ENCODE results near the gene METAP1.
"Not testable (repeated sequence)": the region's sequence is repeated elsewhere in the genome, so short reads cannot be mapped to it uniquely, and the experiment has no call there.

The METAP1 gene

DNA sequence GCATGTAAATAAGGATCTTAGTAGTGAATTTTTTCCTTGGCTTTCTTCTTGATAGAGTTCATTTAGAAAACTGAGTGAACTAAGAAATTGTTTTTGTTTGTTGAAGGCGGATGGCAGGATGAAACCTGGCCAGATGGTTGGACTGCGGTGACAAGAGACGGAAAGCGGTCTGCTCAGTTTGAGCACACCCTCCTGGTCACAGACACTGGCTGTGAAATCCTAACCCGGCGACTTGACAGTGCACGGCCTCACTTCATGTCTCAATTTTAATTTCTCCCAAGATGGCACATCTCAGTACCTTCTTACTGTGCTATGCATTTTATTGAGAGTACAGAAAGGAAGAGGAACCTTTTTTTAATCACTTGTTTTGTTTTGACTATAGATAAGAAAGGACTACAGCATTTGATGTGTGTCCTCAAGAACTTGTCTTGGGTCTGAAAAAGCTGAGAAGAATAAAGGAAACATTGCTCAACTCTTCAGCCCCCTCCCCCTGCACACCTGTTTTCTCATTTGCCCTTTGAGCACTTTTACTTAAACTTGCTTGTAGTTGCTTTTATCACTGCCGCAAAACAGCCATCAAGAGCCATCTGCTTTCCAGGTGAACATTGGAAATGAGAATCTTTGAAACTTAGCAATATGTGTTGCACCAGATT is 65.7 kb downstream of the METAP1 start:
- no peak for FAIRE-seq

DNA sequence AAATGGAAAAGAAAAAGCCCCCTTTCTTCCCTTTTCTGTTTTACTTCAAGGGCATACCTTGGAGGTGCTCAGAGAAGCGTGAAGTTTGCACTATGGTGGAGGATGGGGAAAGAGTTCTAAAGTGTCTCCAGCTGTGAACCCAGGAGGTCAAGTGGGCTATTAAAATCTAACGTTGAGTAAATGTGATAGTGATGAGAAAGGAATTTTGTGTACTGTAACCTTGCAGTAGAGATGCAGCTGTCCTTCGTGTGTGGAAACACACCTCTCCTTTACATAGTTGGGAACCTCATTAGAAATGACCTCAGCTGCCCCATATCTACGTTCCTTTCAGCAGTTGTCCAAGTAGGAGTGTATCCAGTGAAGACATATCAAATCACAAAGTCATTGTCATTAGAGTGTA is 66.6 kb downstream of the METAP1 start:
- no peak for FAIRE-seq

DNA sequence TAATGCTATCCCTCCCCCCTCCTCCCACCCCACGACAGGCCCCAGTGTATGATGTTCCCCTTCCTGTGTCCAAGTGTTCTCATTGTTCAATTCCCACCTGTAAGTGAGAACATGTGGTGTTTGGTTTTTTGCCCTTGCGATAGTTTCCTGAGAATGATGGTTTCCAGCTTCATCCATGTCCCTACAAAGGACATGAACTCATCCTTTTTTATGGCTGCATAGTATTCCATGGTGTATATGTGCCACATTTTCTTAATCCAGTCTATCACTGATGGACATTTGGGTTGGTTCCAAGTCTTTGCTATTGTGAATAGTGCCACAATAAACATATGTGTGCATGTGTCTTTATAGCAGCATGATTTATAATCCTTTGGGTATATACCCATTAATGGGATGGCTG is 70.0 kb downstream of the METAP1 start:
- FAIRE-seq, result not testable (repeated sequence)

- no peak for FAIRE-seq
Measured at GRCh38 chr4:99067617-99068016, 72.1 kb downstream of the METAP1 start.

DNA sequence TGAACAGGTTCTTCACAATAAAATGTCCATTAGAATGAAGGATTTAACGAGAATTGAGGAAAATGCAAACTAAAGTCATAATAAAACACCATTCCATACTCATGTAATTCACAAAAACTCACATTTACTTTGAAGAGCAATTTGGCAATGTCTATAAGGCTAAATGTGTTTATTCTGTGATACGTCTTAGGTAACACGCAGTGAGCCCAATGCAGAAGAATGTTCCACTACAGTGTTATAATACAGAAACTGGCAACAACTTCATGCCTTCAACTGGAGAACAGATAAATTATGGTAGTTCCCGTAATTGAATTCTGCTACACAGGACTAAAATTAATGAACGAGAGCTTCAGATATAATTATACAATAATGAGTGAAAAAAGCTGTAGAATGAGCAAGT is 75.6 kb downstream of the METAP1 start:
- no peak for FAIRE-seq

- FAIRE-seq, result no peak
Measured at GRCh38 chr4:99074816-99075215, 79.3 kb downstream of the METAP1 start.

- no peak for FAIRE-seq
Measured at GRCh38 chr4:99076292-99076976, 80.9 kb downstream of the METAP1 start.

DNA sequence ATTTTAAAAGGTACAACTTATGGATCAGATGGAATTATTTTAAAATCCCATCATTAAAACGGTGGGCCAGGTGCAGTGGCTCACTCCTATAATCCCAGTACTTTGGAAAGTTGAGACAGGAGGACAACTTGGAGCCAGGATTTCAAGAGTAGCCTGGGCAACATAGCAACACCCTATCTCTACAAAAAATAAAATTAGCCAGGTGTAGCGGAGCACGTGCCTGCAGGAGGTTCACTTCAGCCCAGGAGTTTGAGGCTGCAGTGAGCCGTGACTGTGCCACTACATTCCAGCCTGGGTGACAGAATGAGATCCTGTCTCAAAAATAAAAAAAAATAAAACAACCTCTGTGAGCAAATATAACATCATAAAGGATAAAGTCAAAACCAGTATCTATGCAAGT is 81.7 kb downstream of the METAP1 start:
- no peak for FAIRE-seq

DNA sequence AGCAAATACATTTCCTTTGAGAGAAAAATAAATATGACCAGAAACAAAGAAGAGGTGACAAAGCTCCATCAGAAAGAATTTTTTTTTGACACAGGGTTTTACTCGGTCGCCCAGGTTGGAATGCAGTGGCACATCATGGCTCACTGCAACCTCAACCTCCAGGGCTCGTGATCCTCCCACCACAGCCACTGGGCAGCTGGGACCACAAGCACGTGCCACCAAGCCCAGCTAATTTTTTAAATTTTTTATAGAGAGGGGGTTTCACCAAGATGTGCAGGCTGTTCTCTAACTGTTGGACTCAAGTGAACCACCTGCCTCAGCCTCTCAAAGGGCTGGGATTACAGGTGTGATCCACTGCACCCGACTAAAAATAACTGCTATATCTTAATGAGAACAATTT is 82.8 kb downstream of the METAP1 start:
- FAIRE-seq, result no peak

DNA sequence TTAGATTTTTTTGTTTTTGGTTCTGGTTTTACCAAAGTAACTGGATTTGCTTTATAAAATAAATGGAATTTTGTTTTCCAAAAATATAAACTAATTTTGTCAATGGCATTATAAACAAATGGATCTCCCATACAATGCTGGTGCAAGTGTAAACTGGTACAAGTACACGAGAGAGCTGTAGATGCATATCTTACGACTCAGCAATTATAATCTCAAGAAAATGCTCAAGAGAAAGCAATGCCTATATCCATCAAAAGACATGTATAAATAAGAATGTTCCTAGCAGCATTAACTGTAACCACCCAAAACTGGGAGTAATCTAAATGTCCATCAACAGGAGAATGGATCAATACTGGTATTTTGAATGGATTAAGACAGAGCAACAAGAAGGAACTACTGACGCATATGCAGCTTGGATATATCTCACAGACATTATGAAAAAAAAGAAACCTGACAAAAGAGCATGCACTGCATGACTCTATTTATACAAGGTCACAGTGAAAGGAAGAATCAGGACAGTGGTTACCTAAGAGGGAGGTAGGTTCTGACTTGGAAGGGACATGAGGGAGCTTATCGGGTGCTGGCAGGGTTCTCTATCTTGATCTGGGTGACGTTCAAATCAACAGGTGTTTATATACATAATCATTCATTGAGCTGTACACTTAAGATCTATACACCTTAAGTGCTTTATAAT is 83.6 kb downstream of the METAP1 start:
- FAIRE-seq, result no peak

GRCh38 chr4:99079625-99080295 is 84.2 kb downstream of the METAP1 start:
- FAIRE-seq, result no peak

DNA sequence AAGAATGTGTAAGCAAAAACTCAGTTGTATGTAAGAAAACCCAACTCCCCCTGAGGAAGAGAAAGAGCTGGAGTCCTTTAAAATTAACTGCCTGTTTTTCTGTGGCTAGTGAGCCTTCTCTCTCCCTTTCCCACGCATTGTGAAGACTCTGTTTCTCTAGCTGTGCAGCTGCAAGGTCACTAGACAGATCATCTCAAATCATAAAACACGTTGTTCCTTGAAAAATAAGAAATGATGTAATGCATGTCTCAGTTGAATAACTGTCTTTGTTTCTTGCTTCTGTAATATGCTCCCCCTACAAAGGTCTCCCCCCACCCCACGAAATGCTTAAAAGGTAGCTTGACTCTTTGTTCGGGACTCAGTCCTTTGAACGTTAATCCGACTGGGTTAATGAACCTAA is 85.3 kb downstream of the METAP1 start:
- FAIRE-seq, result not testable (repeated sequence)

DNA sequence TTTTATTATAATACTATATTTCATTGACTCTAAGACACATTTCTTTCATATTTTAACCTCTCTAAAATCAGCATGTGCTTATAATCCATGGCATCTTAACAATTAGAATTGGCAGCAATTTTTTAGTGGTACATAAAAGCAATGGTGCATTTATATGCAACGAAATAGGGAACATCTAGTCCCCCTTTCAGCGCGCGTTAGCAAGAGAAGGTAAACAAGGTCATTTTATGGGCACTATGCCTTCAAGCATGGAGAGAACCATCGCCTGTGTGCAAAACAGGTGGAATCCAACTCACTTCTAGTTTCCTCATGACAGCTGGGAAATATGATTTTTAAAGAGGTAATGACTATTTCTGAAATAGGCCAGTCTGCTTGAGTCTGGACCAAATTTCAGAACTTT is 86.7 kb downstream of the METAP1 start:
- FAIRE-seq, result no peak

- FAIRE-seq, result no peak
Measured at GRCh38 chr4:99084595-99084994, 89.1 kb downstream of the METAP1 start.

- FAIRE-seq, result no peak
Measured at GRCh38 chr4:99088023-99088449, 92.5 kb downstream of the METAP1 start.

GRCh38 chr4:99088481-99089365 is 93.2 kb downstream of the METAP1 start, which contains the start of gene ADH5:
Gene ADH5, minus strand, starts transcription at chr4:99088788. Its CDS starts 88 bp downstream, at chr4:99088700.
- FAIRE-seq, result no peak

GRCh38 chr4:99090481-99091215 is 95.1 kb downstream of the METAP1 start:
- FAIRE-seq, result no peak

- FAIRE-seq, result no peak
Measured at GRCh38 chr4:99091216-99091575, 95.7 kb downstream of the METAP1 start.

GRCh38 chr4:99091841-99092240 is 96.3 kb downstream of the METAP1 start:
- not testable (repeated sequence) for FAIRE-seq

- FAIRE-seq, result no peak
Measured at GRCh38 chr4:99099311-99099710, 103.8 kb downstream of the METAP1 start.

DNA sequence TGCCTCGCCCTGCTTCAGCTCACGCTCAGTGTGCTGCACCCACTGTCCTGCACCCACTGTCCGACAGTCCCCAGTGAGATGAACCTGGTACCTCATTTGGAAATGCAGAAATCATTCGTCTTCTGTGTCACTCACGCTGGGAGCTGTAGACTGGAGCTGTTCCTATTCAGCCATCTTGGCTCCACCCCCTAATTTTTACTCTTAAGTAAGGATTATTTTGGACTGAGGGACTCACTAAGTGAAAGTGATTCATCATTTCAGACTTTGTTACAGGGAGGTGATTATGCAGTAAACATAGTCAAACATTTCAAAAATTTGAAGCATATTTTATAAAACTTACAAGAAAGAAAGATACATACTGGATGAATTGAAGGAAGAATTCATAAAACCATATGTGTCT is 104.3 kb downstream of the METAP1 start:
- not testable (repeated sequence) for FAIRE-seq

- no peak for FAIRE-seq
Measured at GRCh38 chr4:99100876-99101275, 105.4 kb downstream of the METAP1 start.

Measured in islet of Langerhans (tissue), 1 donor.